ENCODE measurements around the gene ZFR2.
A peak's percentile ranks its signal among the peaks of the same experiment; 100 is the strongest.
"Not testable (repeated sequence)": the region's sequence is repeated elsewhere in the genome, so short reads cannot be mapped to it uniquely, and the experiment has no call there.

The ZFR2 gene

GRCh38 chr19:3771000-3771905 lies 97.6 kb downstream of the ZFR2 start:
- no peaks in the 10 kb centered on the region for H3K9me3 ChIP-seq (ENCODE audit: control insufficient read depth, insufficient read depth, low read length)
- no peaks in the 10 kb centered on the region for H3K27me3 ChIP-seq (ENCODE audit: control insufficient read depth, insufficient read depth, low read length)
- no peaks in the 10 kb centered on the region for H3K4me1 ChIP-seq (ENCODE audit: control insufficient read depth, insufficient read depth, low read length)
- peaks cover 8% of the 10 kb centered on the region for H3K36me3 ChIP-seq (ENCODE audit: control insufficient read depth, insufficient read depth, low read length)
- H3K9ac ChIP-seq (ENCODE audit: low read depth, low read length): no peak overlapping the region
- no peak overlapping the region for H3K4me3 ChIP-seq (ENCODE audit: low read depth, low read length)

DNA sequence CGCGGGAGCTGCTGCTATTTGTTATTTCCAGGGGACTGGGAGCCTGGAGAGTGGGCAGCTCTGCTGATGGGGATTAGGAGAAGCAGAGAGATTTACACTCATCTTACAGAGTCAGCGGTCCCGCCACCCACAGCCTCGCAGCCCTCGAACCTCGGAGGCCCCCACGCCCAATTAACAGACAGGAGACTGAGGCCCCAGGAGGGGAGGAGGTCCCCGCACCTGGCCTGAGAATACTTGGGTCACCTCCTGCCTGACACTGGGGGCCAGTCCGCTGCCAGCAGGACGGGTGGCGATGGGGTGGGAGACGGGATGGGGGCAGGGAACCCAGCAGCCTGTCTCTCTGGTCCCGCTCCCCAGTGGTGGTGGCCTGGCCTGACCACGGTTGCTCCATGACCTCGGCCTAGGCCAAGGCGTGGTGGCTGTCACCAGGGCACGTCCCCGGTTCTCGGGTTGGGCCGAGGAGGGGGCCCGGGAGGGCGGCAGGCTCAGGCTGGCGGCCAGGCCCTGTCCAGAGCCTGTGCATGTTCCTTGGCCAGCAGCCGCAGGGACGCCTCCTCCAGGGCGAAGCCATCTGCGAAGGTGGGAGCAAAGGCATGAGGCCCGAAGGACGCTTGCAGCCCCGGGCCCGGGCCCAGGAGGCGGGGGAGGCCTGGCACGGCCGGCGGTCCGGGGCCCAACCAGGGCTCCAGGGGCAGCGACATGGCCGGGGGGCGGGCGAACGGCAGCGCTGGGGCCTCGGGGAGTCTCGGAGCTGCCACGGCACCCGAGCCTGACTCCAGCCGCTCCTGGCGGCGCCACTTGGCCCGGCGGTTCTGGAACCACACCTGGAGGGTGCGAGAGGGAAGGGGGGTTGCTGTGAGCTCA lies 98.5 kb downstream of the ZFR2 start:
- H3K27me3 ChIP-seq (ENCODE audit: control insufficient read depth, insufficient read depth, low read length): no peaks in the 10 kb centered on the region
- H3K36me3 ChIP-seq (ENCODE audit: control insufficient read depth, insufficient read depth, low read length): peaks cover 10% of the 10 kb centered on the region
- no peaks in the 10 kb centered on the region for H3K4me1 ChIP-seq (ENCODE audit: control insufficient read depth, insufficient read depth, low read length)
- no peak overlapping the region for H3K9ac ChIP-seq (ENCODE audit: low read depth, low read length)
- H3K4me3 ChIP-seq (ENCODE audit: low read depth, low read length): no peak overlapping the region
- H3K9me3 ChIP-seq (ENCODE audit: control insufficient read depth, insufficient read depth, low read length): no peaks in the 10 kb centered on the region

DNA sequence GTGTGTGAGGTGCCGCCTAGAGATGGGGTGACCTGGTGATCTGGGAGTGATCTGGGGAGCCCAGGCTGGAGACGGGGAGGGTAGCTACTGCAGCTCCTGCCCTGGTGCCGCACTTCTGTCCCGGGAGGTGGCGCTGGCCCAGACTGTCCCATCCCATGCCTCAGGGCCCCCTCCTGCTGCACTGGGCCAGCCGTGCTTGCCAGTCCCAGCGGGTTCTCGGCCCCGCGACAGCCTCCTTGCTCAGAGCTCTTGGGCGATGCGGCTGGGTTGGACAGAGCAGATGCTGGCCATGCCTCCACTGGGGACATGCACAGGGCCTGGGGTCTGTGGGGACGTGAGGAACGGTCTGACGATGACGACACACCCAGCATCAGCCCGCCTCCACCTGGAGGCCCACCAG lies 99.3 kb downstream of the ZFR2 start:
- H3K4me1 ChIP-seq (ENCODE audit: control insufficient read depth, insufficient read depth, low read length): no peaks in the 10 kb centered on the region
- H3K4me3 ChIP-seq (ENCODE audit: low read depth, low read length): no peak overlapping the region
- H3K36me3 ChIP-seq (ENCODE audit: control insufficient read depth, insufficient read depth, low read length): peaks cover 13% of the 10 kb centered on the region
- no peaks in the 10 kb centered on the region for H3K9me3 ChIP-seq (ENCODE audit: control insufficient read depth, insufficient read depth, low read length)
- no peaks in the 10 kb centered on the region for H3K27me3 ChIP-seq (ENCODE audit: control insufficient read depth, insufficient read depth, low read length)
- H3K9ac ChIP-seq (ENCODE audit: low read depth, low read length): no peak overlapping the region

DNA sequence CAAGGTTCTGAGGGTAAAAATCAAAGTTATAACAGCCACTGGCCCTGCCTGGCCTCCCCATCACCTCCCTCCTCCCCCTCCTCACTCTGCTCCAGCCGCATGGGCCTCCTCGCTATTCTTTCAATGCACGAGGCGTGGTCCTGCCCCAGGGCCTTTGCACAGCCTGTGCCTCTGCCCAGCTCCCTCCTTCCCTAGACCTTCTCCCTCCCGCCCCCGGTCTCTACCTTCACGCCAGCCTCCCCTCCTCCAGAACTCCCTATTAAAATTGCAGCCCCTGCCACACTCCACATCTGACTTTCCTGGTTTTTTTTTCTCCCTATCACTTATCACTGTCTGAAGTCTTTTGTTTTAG lies 100.1 kb downstream of the ZFR2 start:
- Histone ChIP-seq H3K27me3 (ENCODE audit: control insufficient read depth, insufficient read depth, low read length) (no peaks in the 10 kb centered on the region), H3K9ac (ENCODE audit: low read depth, low read length) (no peak overlapping the region), H3K36me3 (ENCODE audit: control insufficient read depth, insufficient read depth, low read length) (peaks cover 13% of the 10 kb centered on the region), H3K4me3 (ENCODE audit: low read depth, low read length) (no peak overlapping the region), H3K9me3 (ENCODE audit: control insufficient read depth, insufficient read depth, low read length) (no peaks in the 10 kb centered on the region), H3K4me1 (ENCODE audit: control insufficient read depth, insufficient read depth, low read length) (no peaks in the 10 kb centered on the region)

GRCh38 chr19:3768015-3768747 lies 100.7 kb downstream of the ZFR2 start:
- Histone ChIP-seq H3K36me3 (ENCODE audit: control insufficient read depth, insufficient read depth, low read length) (peaks cover 13% of the 10 kb centered on the region), H3K9me3 (ENCODE audit: control insufficient read depth, insufficient read depth, low read length) (no peaks in the 10 kb centered on the region), H3K4me3 (ENCODE audit: low read depth, low read length) (no peak overlapping the region)

GRCh38 chr19:3767050-3767449 lies 101.8 kb downstream of the ZFR2 start:
- Histone ChIP-seq H3K4me3 (ENCODE audit: low read depth, low read length) (no peak overlapping the region), H3K36me3 (ENCODE audit: control insufficient read depth, insufficient read depth, low read length) (peaks cover 13% of the 10 kb centered on the region), H3K9ac (ENCODE audit: low read depth, low read length) (no peak overlapping the region), H3K9me3 (ENCODE audit: control insufficient read depth, insufficient read depth, low read length) (no peaks in the 10 kb centered on the region), H3K4me1 (ENCODE audit: control insufficient read depth, insufficient read depth, low read length) (peaks cover 3% of the 10 kb centered on the region), H3K27me3 (ENCODE audit: control insufficient read depth, insufficient read depth, low read length) (no peaks in the 10 kb centered on the region)

More at GRCh38 chr19:3768015-3768747, 100.7 kb downstream of the ZFR2 start:
- H3K9ac ChIP-seq (ENCODE audit: low read depth, low read length): no peak overlapping the region
- H3K27me3 ChIP-seq (ENCODE audit: control insufficient read depth, insufficient read depth, low read length): no peaks in the 10 kb centered on the region
- H3K4me1 ChIP-seq (ENCODE audit: control insufficient read depth, insufficient read depth, low read length): peaks cover under 1% of the 10 kb centered on the region

- H3K36me3 ChIP-seq (ENCODE audit: control insufficient read depth, insufficient read depth, low read length): peaks cover 13% of the 10 kb centered on the region
- H3K4me1 ChIP-seq (ENCODE audit: control insufficient read depth, insufficient read depth, low read length): peaks cover 3% of the 10 kb centered on the region
- no peaks in the 10 kb centered on the region for H3K27me3 ChIP-seq (ENCODE audit: control insufficient read depth, insufficient read depth, low read length)
- no peak overlapping the region for H3K9ac ChIP-seq (ENCODE audit: low read depth, low read length)
- H3K4me3 ChIP-seq (ENCODE audit: low read depth, low read length): no peak overlapping the region
- no peaks in the 10 kb centered on the region for H3K9me3 ChIP-seq (ENCODE audit: control insufficient read depth, insufficient read depth, low read length)
Observed at GRCh38 chr19:3766520-3766919, 102.3 kb downstream of the ZFR2 start.

- H3K9me3 ChIP-seq (ENCODE audit: control insufficient read depth, insufficient read depth, low read length); H3K4me3 ChIP-seq (ENCODE audit: low read depth, low read length); H3K27me3 ChIP-seq (ENCODE audit: control insufficient read depth, insufficient read depth, low read length); H3K9ac ChIP-seq (ENCODE audit: low read depth, low read length); H3K4me1 ChIP-seq (ENCODE audit: control insufficient read depth, insufficient read depth, low read length): not testable (repeated sequence)
- peaks cover 13% of the 10 kb centered on the region for H3K36me3 ChIP-seq (ENCODE audit: control insufficient read depth, insufficient read depth, low read length)
Observed at GRCh38 chr19:3765757-3766156, 103.1 kb downstream of the ZFR2 start.

GRCh38 chr19:3765121-3765520 lies 103.7 kb downstream of the ZFR2 start:
- Histone ChIP-seq H3K36me3 (ENCODE audit: control insufficient read depth, insufficient read depth, low read length) (peaks cover 13% of the 10 kb centered on the region), H3K27me3 (ENCODE audit: control insufficient read depth, insufficient read depth, low read length) (no peaks in the 10 kb centered on the region), H3K9me3 (ENCODE audit: control insufficient read depth, insufficient read depth, low read length) (no peaks in the 10 kb centered on the region), H3K9ac (ENCODE audit: low read depth, low read length) (no peak overlapping the region), H3K4me3 (ENCODE audit: low read depth, low read length) (no peak overlapping the region), H3K4me1 (ENCODE audit: control insufficient read depth, insufficient read depth, low read length) (peaks cover 3% of the 10 kb centered on the region)

- H3K36me3 ChIP-seq (ENCODE audit: control insufficient read depth, insufficient read depth, low read length): peaks cover 22% of the 10 kb centered on the region
- peaks cover 3% of the 10 kb centered on the region for H3K4me1 ChIP-seq (ENCODE audit: control insufficient read depth, insufficient read depth, low read length)
- peak within 1 kb of the TSS; percentile 97 for H3K4me3 ChIP-seq (ENCODE audit: low read depth, low read length)
- H3K9me3 ChIP-seq (ENCODE audit: control insufficient read depth, insufficient read depth, low read length): no peaks in the 10 kb centered on the region
- peak within 1 kb of the TSS; percentile 87 for H3K9ac ChIP-seq (ENCODE audit: low read depth, low read length)
- H3K27me3 ChIP-seq (ENCODE audit: control insufficient read depth, insufficient read depth, low read length): no peaks in the 10 kb centered on the region
Observed at GRCh38 chr19:3762501-3763459, 106.1 kb downstream of the ZFR2 start, which contains the start of gene MRPL54. Gene MRPL54, plus strand, starts transcription at chr19:3762682. Its CDS starts 19 bp downstream, at chr19:3762701.

Data from iPS-15b (cell line).